Lower leg skin (tissue), 3 donors: ENCODE data around the gene NCAM1.

Experiments used
- CTCF ChIP-seq, 3 donors: fragments of 450-650 bp; IDR thresholded peaks; one replicate each; pipeline ENCODE4 v1.5.1; 2016; ENCODE audit warnings: antibody characterized with exemption in 3 of 3, mild to moderate bottlenecking in 3 of 3, moderate library complexity in 2 of 3
- POLR2A ChIP-seq, 2 donors: fragments of 450-650 bp; IDR thresholded peaks; one replicate each; pipeline ENCODE4 v1.6.1; 2016 to 2017; ENCODE audit warnings: antibody characterized with exemption in 2 of 2, mild to moderate bottlenecking in 1 of 2, moderate library complexity in 1 of 2

- TF ChIP-seq POLR2A (IDR thresholded peaks at IDR 0.05) (no peak), CTCF (IDR thresholded peaks at IDR 0.05) (no peak)
These were observed 281.7 kb downstream of the NCAM1 start for GRCh38 chr11:113242767-113243397.
